ENCODE results near the gene FOXD2. TPM values are rescaled to one million over a fixed set of nuclear protein-coding genes. Genes with fewer than 3 reads are reported as not detected.
A peak's percentile ranks its signal among the peaks of the same experiment; 100 is the strongest.

Gene FOXD2
- total and polyA plus RNA-seq, 2 donors (not counting 1 experiment from before 2014, with no cell fraction given): 0.24 to 0.37 TPM

DNA sequence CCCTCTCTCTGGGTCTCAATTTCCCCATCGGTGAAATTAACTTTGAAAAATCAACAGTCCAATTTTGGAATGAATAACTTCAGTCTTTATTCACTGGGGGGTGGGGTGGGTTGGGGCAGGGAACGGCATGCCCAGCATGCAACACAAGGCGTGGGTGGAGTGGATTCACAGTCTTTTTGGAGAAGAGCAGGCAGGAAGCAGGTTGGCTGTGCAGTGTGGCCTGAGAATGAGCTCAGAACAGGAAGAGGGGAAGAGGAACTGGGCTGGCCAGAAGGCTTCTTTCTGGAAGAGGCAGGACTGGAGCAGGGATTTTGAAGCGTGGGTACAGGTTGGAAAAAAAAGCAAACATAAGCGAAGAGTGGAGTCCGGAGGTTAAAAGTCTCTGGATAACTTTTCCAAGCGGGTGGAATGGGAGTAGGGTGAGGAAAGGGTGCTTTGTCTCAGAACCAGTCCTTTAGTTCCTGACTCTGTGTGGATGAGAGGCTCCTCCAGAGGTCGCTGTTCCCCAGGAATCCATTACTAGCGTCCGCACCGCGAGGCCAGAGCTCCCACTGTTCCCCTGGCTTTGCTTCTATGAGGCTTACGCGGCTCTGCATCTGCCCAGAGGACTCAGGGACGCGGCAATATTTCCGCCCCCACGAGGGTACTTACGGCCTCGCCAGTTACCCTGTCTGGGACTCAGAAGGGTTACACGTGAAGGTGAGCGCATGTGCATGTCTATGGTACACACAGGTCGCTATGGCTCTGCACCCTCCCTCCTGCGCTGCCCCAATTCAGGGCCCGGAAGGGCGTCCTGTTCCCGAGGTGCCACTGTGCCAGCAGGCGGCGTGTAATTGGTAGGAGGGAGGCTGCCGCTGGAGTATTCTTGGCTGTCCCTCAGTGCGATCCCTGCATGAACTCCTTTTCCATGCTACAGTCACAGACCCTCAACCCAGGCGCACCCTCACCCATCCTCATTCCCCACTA lies 5.5 kb upstream of the FOXD2 start:
- Histone ChIP-seq H4K20me1 (ENCODE audit: control insufficient read depth, insufficient read depth, low read length, poor library complexity, severe bottlenecking) (peaks cover 24% of the 10 kb centered on the region), H3K27ac (ENCODE audit: low read length in 2 of 2) (no peak overlapping the region), H3K36me3 (replicated peaks in 1 of 2; ENCODE audit: control extremely low read depth in 1 of 2, control insufficient read depth in 1 of 2, extremely low read depth in 1 of 2, insufficient read depth in 2 of 2, low read length in 1 of 2) (no peaks in the 10 kb centered on the region), H3K27me3 (replicated peaks in 1 of 4; ENCODE audit: control extremely low read depth in 1 of 4, control insufficient read depth in 3 of 4, insufficient read depth in 4 of 4, low read length in 3 of 4) (peaks cover 4 to 76% (median 41%) of the 10 kb centered on the region in 4 experiments), H3K9me3 (ENCODE audit: control extremely low read depth in 1 of 3, control insufficient read depth in 2 of 3, insufficient read depth in 1 of 3, low read length in 2 of 3) (peaks cover 0 to 28% (median 0%) of the 10 kb centered on the region in 3 donors), H3K79me2 (ENCODE audit: control insufficient read depth, insufficient read depth, low read length) (no peaks in the 10 kb centered on the region), H2AFZ (ENCODE audit: insufficient read depth, low read depth, low read length, poor library complexity, severe bottlenecking) (peak overlapping the region; percentile 36), H3K4me1 (ENCODE audit: control insufficient read depth in 2 of 2, insufficient read depth in 2 of 2, low read length in 2 of 2) (peaks cover 44 to 49% of the 10 kb centered on the region in 2 donors), H3K4me2 (replicated peaks; ENCODE audit: low read depth, low read length, poor library complexity, severe bottlenecking) (peak overlapping the region; percentile 67), H3K4me3 (ENCODE audit: control extremely low read depth in 1 of 5, extremely low read depth in 1 of 5, insufficient read depth in 1 of 5, low read depth in 2 of 5, low read length in 4 of 5) (peak overlapping the region in 1 of 5 experiments; percentile 16), H3K9ac (ENCODE audit: low read length) (no peak overlapping the region)
- H3K9me3 Mint-ChIP-seq (ENCODE audit: insufficient read depth): no peaks in the 10 kb centered on the region
- H3K27me3 Mint-ChIP-seq: peaks cover 55% of the 10 kb centered on the region
- CTCF ChIA-PET: interaction anchor here (1.1 kb wide), 1 partner anchor 10 kb away, joined by 4 read pairs; no protein-coding TSS in a partner anchor
- TF ChIP-seq CTCF (IDR thresholded peaks at IDR 0.05) (peak; percentile 45), EZH2 (IDR thresholded peaks at IDR 0.05; ENCODE audit: borderline replicate concordance, insufficient read depth, low read depth, low read length, poor library complexity, severe bottlenecking) (no peak)
- ATAC-seq (ENCODE audit: low read depth) (no peak), DNase-seq (peak; percentile 51)
- intact Hi-C loops (cut with micrococcal nuclease): loop anchor here (2.0 kb wide), 1 partner anchor 18 kb away; no protein-coding TSS in a partner anchor
- POLR2A ChIA-PET: no interaction called here
- no peak overlapping the region for H3K27ac Mint-ChIP-seq
- peak overlapping the region; percentile 68 for H3K4me3 Mint-ChIP-seq
- WGBS (ENCODE audit: insufficient coverage): 12% methylated on average over 30 of the region's 32 CpGs
- peaks cover 49% of the 10 kb centered on the region for H3K4me1 Mint-ChIP-seq

- no peak overlapping the region for H3K9ac ChIP-seq (ENCODE audit: low read length)
- H4K20me1 ChIP-seq (ENCODE audit: control insufficient read depth, insufficient read depth, low read length, poor library complexity, severe bottlenecking): peaks cover 24% of the 10 kb centered on the region
- TF ChIP-seq EZH2 (IDR thresholded peaks at IDR 0.05; ENCODE audit: borderline replicate concordance, insufficient read depth, low read depth, low read length, poor library complexity, severe bottlenecking): peak; percentile 26
- no peak for TF ChIP-seq CTCF (IDR thresholded peaks at IDR 0.05)
- H3K4me1 ChIP-seq (ENCODE audit: control insufficient read depth in 2 of 2, insufficient read depth in 2 of 2, low read length in 2 of 2): peaks cover 44 to 49% of the 10 kb centered on the region in 2 donors
- H2AFZ ChIP-seq (ENCODE audit: insufficient read depth, low read depth, low read length, poor library complexity, severe bottlenecking): peak overlapping the region; percentile 36
- H3K4me2 ChIP-seq (replicated peaks; ENCODE audit: low read depth, low read length, poor library complexity, severe bottlenecking): peak overlapping the region; percentile 67
- ChIA-PET POLR2A (no interaction called here), CTCF (no interaction called here)
- intact Hi-C loops (cut with micrococcal nuclease): loop anchor here (2.0 kb wide), 1 partner anchor 18 kb away; no protein-coding TSS in a partner anchor
- H3K9me3 Mint-ChIP-seq (ENCODE audit: insufficient read depth): no peaks in the 10 kb centered on the region
- 27% methylated on average over 17 of the region's 17 CpGs for WGBS (ENCODE audit: insufficient coverage)
- no peaks in the 10 kb centered on the region for H3K79me2 ChIP-seq (ENCODE audit: control insufficient read depth, insufficient read depth, low read length)
- H3K27me3 ChIP-seq (replicated peaks in 1 of 4; ENCODE audit: control extremely low read depth in 1 of 4, control insufficient read depth in 3 of 4, insufficient read depth in 4 of 4, low read length in 3 of 4): peaks cover 4 to 76% (median 41%) of the 10 kb centered on the region in 4 experiments
- H3K4me1 Mint-ChIP-seq: peaks cover 51% of the 10 kb centered on the region
- no peak overlapping the region for H3K27ac ChIP-seq (ENCODE audit: low read length in 2 of 2)
- peak; percentile 39 for DNase-seq
- H3K27me3 Mint-ChIP-seq: peaks cover 55% of the 10 kb centered on the region
- H3K4me3 Mint-ChIP-seq: peak overlapping the region; percentile 68
- no peak for ATAC-seq (ENCODE audit: low read depth)
- no peak overlapping the region for H3K4me3 ChIP-seq (ENCODE audit: control extremely low read depth in 1 of 5, extremely low read depth in 1 of 5, insufficient read depth in 1 of 5, low read depth in 2 of 5, low read length in 4 of 5)
- H3K9me3 ChIP-seq (ENCODE audit: control extremely low read depth in 1 of 3, control insufficient read depth in 2 of 3, insufficient read depth in 1 of 3, low read length in 2 of 3): peaks cover 0 to 28% (median 0%) of the 10 kb centered on the region in 3 donors
- H3K27ac Mint-ChIP-seq: no peak overlapping the region
- no peaks in the 10 kb centered on the region for H3K36me3 ChIP-seq (replicated peaks in 1 of 2; ENCODE audit: control extremely low read depth in 1 of 2, control insufficient read depth in 1 of 2, extremely low read depth in 1 of 2, insufficient read depth in 2 of 2, low read length in 1 of 2)
Observed at GRCh38 chr1:47433037-47433421, 4.8 kb upstream of the FOXD2 start.
